Loucy (cell line): Measurements from ENCODE around the gene DMBT1.

Experiments
- H2AFZ ChIP-seq: fragments of 200-600 bp; sonication (generic); 2 replicates; pipeline ENCODE4 v1.6.0; 2016; ENCODE audit warnings: antibody characterized with exemption, mild to moderate bottlenecking, low read length, moderate library complexity
- H3F3A ChIP-seq: fragments of 200-600 bp; 2 replicates; pipeline ENCODE4 v1.6.0; 2016; ENCODE audit warnings: antibody characterized with exemption, low read depth, mild to moderate bottlenecking
- H3K27me3 ChIP-seq: fragments of 200-600 bp; sonication (generic); 2 replicates; pipeline ENCODE4 v1.6.1; 2014; ENCODE audit warnings: low read length, mild to moderate bottlenecking; ENCODE audit not compliant: insufficient read depth, poor library complexity, severe bottlenecking
- H3K36me3 ChIP-seq: fragments of 200-600 bp; sonication (generic); 2 replicates; pipeline ENCODE4 v1.6.1; 2016; ENCODE audit warnings: low read length; ENCODE audit not compliant: insufficient read depth
- H3K4me1 ChIP-seq: fragments of 200-600 bp; sonication (generic); 2 replicates; pipeline ENCODE4 v1.5.1; 2014; ENCODE audit warnings: low read length, mild to moderate bottlenecking; ENCODE audit not compliant: insufficient read depth, poor library complexity, severe bottlenecking
- H3K4me2 ChIP-seq: fragments of 200-600 bp; sonication (generic); 2 replicates; pipeline ENCODE4 v1.6.0; 2014; ENCODE audit warnings: antibody characterized with exemption, low read length, low read depth, mild to moderate bottlenecking; ENCODE audit not compliant: poor library complexity, severe bottlenecking
- H3K4me3 ChIP-seq: fragments of 200-600 bp; sonication (generic); 2 replicates; pipeline ENCODE4 v1.5.1; 2014; ENCODE audit warnings: low read length, mild to moderate bottlenecking, mixed read lengths; ENCODE audit not compliant: poor library complexity, severe bottlenecking
- H3K79me2 ChIP-seq: fragments of 200-600 bp; sonication (generic); 2 replicates; pipeline ENCODE4 v1.6.1; 2014; ENCODE audit warnings: low read length; ENCODE audit not compliant: insufficient read depth
- H3K9ac ChIP-seq: fragments of 200-600 bp; sonication (generic); 2 replicates; pipeline ENCODE4 v1.6.0; 2014; ENCODE audit warnings: mild to moderate bottlenecking, low read depth, low read length, moderate library complexity; ENCODE audit not compliant: poor library complexity, severe bottlenecking
- H3K9me2 ChIP-seq: fragments of 200-600 bp; sonication (generic); replicated peaks from 2 replicates; pipeline ENCODE4 v1.6.1; 2016; ENCODE audit warnings: low read depth, low read length, mixed read lengths
- H3K9me3 ChIP-seq: fragments of 200-600 bp; sonication (generic); 2 replicates; pipeline ENCODE4 v1.6.1; 2014; ENCODE audit warnings: mild to moderate bottlenecking, antibody characterized with exemption, low read length, low read depth; ENCODE audit not compliant: insufficient read depth
- H4K20me1 ChIP-seq: fragments of 200-600 bp; sonication (generic); 2 replicates; pipeline ENCODE4 v1.6.0; 2014; ENCODE audit warnings: antibody characterized with exemption, low read length, mild to moderate bottlenecking; ENCODE audit not compliant: insufficient read depth, poor library complexity, severe bottlenecking
- CTCF ChIP-seq: fragments of 200-600 bp; sonication (generic); conservative IDR thresholded peaks from 2 replicates; pipeline ENCODE4 v1.5.1; 2014; ENCODE audit warnings: mild to moderate bottlenecking, antibody characterized with exemption, low read length
- EZH2phosphoT487 ChIP-seq: fragments of 200-600 bp; IDR thresholded peaks from 2 replicates; pipeline ENCODE4 v1.6.1; 2018; ENCODE audit warnings: antibody characterized with exemption, mild to moderate bottlenecking, moderate library complexity, borderline replicate concordance

DMBT1 gene

GRCh38 chr10:122638106-122638505 is 77.6 kb downstream of the DMBT1 start:
- Histone ChIP-seq H3K36me3 (no peaks in the 10 kb centered on the region), H3K9me2 (no peaks in the 10 kb centered on the region), H3K9me3 (no peaks in the 10 kb centered on the region; the same call in 1 of the 2 replicates), H3K27me3 (no peaks in the 10 kb centered on the region), H3F3A (no peaks in the 10 kb centered on the region), H3K4me3 (no peak overlapping the region), H3K4me1 (no peaks in the 10 kb centered on the region), H2AFZ (no peak overlapping the region), H3K4me2 (no peak overlapping the region), H3K79me2 (no peaks in the 10 kb centered on the region), H4K20me1 (no peaks in the 10 kb centered on the region), H3K9ac (no peak overlapping the region)
- TF ChIP-seq CTCF: no peak
- no peak for TF ChIP-seq EZH2phosphoT487

- Histone ChIP-seq H3K27me3 (no peaks in the 10 kb centered on the region), H3K4me1 (no peaks in the 10 kb centered on the region), H3K9ac (no peak overlapping the region), H3K9me3 (no peaks in the 10 kb centered on the region; the same call in 1 of the 2 replicates), H3K9me2 (no peaks in the 10 kb centered on the region), H3F3A (no peaks in the 10 kb centered on the region), H2AFZ (no peak overlapping the region), H3K4me2 (no peak overlapping the region), H3K4me3 (no peak overlapping the region), H3K79me2 (no peaks in the 10 kb centered on the region), H3K36me3 (no peaks in the 10 kb centered on the region), H4K20me1 (no peaks in the 10 kb centered on the region)
- TF ChIP-seq EZH2phosphoT487 (no peak), CTCF (no peak)
Observed at GRCh38 chr10:122639801-122640200, 79.2 kb downstream of the DMBT1 start.

GRCh38 chr10:122640921-122641320 is 80.4 kb downstream of the DMBT1 start:
- Histone ChIP-seq H3K27me3 (no peaks in the 10 kb centered on the region), H3K4me3 (no peak overlapping the region), H3K36me3 (no peaks in the 10 kb centered on the region), H2AFZ (no peak overlapping the region), H3K4me2 (no peak overlapping the region), H3K4me1 (no peaks in the 10 kb centered on the region), H3K9me2 (no peaks in the 10 kb centered on the region), H3K79me2 (no peaks in the 10 kb centered on the region), H3K9me3 (no peaks in the 10 kb centered on the region; the same call in 1 of the 2 replicates), H3K9ac (no peak overlapping the region), H4K20me1 (no peaks in the 10 kb centered on the region), H3F3A (no peaks in the 10 kb centered on the region)
- TF ChIP-seq CTCF (no peak), EZH2phosphoT487 (no peak)
